GM21825 (cell line): Measurements from ENCODE around the gene CPT1A.

ENCODE experiments used
- ATAC-seq: cut with Tn5 transposase; IDR thresholded peaks from one replicate; pipeline ENCODE4 v1.9.1; 2021; ENCODE audit warnings: mild to moderate bottlenecking, moderate library complexity; ENCODE audit not compliant: unreplicated experiment

The CPT1A gene

DNA sequence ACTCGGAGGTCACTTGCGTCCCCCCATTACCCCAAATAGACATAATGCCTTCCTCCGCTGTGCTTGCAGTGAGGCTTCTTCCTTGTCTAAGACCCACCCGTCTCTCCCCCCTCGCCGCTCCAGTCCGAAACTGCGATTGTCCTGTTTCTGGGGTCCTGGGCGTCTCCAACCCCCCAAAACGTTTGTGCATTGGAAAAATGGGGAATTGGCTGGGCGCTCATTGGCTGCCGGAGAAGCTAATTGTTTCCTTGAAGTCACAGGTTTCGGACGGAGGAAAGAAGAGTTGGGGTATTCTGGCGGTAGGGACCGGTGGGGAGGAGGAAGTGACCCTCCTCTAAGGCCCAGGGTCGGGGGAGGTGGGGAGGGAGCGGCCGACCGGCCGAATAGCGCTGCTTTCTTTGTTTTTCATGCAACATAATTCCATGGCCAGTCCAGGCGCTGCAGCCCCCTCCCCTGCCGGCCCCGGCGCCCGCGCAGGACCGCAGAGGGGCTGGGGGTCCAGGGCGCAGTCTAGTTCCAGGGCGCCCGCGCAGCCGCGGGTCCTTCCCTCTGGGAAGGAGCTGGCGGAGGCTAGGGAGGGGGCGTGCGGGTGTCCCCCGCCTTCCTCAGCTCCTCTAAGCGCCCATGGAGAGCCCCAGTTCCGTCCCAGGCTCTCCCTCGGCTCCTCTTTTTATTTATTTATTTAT, 12.7 kb upstream of the CPT1A start:
- no peak for ATAC-seq

DNA sequence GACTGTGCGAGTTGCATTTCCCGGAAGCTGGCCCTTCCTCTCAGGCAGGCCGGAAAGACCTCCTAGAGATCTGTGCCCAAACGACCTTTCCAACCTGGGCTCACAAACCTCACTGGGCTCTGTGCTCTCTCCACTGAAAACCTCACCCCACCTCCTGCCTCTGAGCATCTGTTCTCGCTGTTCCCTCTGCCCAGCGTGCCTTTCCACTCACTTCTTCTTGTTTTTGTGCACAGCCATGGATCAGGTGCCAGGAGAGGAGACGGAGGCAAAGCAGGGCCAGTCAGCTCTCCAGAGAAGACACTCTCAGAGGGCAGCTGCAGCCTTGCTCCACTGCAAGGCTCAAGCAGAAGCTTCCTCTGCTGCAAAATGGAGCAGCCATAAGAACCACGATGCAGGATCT, 10.9 kb upstream of the CPT1A start:
- ATAC-seq: no peak

DNA sequence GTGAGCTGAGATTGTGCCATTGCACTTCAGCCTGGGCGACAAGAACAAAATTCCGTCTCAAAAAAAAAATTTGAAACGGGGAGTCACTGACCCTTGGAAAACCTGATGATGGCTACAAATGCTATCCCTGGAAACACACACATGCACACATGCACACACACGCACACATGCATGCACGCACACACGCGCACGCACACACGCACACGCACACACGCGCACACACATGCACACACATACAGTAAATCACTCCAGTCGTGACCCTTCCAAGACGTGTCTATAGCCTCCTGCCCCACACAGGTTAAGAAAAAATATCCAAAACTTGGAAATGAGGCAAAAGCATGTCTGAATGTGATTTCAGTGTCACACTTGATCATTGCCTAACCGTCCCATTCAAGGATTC, 6.7 kb upstream of the CPT1A start:
- ATAC-seq: no peak

DNA sequence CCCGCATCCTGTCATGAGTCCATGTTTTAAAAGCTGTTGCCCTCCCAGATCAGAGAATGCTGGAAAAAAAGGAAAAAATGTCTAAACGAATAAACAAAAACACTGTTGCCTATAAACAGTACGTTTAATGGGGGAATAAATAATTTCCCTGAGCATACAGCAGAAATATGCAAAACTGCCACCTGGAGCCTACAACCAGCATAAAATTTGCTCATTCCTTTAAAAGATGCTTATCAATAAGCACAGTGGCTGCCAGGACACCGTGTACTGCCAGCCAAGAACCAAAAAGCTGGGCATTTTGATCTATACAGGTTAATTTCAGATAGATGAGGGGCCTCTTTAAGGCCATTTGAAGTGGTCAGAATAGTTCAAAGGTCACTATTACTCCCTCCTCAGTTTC, 5.7 kb upstream of the CPT1A start:
- ATAC-seq: no peak

DNA sequence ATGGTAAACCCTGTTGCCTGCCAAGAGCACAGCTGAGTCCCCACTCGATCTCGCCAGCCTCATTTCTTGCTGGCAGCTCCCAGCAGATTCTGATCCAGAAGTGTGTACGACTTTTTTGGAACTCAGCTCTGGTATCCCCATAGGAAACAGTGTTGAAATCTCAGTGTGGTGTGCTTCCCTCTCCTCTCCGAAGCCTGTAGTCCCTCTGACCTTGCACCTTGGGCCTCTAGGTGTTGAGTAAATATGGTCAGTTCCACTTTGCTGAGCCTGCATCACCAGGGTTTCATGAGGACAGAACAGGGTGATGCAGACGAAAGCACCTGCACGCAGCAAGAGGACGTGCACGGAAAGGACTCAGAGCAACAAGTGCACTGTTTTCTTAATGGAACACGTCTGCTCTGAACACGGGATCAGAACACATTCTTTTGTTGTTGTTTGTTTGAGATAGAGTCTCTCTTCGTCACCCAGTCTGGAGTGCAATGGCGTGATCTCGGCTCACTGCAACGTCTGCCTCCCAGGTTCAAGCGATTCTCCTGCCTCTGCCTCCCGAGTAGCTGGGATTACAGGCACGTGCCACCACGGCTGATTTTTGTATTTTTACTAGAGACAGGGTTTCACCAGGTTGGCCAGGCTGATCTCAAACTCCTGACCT, 3.8 kb upstream of the CPT1A start:
- no peak for ATAC-seq

DNA sequence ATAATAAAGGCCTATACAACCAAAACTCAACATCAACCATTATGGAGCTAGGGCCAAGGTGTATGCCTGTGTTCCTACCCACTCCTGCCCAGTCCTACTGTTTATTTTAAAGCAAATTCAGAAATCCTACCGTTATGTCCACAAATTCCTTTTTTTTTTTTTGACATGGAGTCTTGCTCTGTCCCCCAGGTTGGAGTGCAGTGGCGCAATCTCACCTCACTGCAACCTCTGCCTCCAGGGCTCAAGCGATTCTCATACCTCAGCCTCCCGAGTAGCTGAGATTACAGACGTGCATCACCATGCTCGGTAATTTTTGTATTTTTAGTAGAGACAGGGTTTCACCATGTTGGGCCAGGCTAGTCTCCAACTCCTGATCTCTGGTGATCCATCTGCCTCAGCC, 3.1 kb upstream of the CPT1A start:
- ATAC-seq: no peak

DNA sequence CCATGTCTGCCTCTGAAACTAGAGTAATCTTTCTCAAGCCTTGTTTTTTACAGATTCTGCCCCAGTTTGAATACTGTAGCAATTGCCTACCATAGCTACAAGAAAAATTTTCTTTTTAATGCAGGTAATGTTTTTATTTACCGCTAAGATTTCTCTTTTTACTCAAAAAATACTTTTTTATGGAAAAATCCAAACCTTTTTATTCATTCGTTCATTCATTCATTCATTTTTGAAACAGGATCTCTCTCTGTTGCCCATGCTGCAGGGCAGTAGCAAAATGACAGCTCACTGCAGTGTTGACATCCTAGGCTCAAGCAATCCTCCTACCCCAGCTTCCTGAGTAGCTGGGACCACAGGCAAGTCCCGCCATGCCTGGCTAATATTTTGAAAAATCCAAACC, 2.7 kb upstream of the CPT1A start:
- no peak for ATAC-seq

DNA sequence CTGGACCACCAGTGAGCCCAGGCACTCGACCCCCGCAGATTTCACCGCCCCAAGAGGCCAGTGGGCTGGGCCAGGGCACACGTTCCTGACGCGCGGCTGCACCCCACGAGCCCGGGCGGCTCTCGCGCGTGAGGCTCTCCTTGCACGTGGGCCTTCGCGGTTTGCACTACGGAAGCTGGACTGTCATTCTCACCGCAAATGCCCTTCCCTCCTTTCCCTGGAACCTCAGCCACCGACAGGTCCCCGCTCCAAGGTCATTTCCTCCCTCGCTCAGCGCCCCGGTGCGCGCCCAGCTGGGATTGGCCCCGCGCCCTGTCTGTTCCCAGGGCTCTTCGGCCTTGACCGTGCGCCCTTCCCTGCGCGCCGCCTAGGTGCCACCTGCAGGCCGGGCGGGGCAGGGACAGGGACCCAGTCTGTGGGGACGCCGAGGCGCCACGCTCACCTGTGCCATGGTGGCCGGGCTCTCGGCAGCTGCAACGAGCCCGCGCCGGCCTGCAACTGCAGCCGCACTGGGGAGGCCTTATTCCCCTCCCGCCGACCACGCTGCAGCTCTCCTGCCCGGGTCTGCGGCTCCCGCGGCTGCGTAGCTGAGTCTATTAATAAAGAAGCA, 2.1 kb upstream of the CPT1A start:
- peak; percentile 44 for ATAC-seq

DNA sequence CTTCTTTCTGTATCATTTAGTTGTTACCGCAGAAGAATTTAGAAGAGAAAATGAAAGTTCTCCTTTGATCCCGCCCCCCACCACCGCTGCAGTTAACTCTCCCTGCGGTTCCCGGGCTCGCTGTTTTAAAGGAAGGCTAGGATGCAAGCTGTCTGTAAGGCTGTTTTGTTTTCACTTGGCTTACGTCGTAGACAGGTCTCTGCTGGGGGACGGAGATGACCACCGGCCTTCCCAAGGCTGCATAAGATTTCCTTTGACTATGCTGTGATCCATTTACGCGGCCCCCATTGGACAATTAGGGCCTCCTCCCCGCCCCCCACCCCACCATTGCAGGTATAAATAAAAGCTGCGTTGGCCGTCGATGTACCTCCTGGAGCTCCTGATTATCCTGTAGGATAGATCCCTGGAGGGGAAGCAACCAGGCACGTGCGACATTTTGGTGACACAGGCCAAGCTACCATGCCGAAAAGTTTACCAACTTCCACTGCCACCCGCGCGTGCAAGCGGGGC, 1.4 kb upstream of the CPT1A start:
- ATAC-seq: no peak

DNA sequence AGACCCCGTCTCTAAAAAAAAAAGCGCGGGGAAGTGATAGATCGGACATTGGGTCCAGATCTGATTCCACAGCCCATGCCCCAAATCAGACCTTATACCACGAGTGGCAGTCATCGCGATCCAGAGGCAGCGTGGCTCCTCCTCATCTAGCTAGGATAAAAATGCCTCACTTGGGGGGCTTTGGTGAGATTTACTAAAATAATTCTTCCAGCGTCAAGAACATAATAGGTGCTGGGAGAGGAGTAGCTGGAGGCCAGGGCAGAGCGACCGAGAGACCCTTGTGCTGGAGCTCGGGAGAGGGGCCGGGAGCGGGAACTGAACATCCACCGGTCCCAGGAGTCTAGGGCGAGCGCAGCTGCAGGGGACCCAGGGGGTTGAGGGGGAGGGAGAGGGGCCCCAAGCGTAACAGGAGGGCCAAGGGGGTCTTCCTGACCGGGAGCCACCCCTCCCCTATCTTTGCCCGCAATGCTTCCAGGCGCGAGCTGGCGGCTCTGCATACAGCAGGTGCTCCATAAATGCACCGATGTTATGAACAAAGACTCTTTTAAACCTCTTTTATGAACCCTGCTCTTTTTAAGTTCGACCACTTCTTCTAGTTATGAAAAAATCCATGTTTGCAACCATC, 823 bp upstream of the CPT1A start:
- no peak for ATAC-seq

DNA sequence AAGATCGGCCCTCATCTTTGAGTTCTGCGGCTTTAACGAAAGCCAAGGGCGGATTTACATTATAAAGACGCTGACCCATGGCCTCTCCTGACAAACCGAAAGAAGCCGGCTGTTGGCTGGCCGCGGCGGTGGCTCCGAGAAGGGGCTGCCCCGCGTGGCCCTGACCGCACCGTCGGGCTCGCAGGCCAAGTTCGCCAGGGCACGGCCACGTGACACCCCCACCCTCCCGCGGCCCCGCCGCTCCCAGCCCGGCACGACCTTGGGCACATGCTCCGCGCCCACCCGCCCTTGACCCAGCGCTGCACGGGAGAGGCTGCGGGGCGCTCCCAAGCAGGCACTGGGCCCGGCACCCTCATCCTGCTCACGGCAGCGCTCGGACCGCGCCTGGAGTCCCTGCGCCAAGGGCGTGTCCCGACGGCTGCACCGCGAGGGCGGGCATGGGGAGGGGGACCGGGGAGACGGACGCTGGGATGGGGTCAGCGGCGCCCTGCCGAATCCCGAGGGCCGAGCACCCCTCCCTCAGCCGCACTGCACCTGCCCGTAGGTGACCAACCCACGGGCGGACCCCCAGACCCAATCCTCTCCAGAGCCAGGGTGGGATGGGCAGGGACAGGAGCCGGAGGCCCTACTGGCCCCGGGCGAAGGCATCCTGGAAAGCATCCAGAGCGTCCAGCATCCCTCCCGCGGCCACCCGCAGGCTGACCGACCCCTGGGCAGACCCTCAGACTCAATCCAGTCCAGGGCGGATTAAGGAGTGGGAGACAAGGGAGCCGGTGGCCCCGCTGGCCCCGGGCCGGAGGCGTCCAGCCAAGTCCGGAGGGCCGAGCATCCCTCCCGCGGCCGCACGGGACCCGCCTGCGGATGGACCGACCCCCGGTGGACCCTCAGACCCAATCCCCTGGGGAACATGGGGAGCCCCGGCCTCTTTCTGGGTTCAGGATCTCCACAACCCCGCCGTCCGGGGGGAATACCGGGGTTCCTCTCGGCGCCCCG, 759 bp downstream of the CPT1A start:
- ATAC-seq: peak; percentile 28

DNA sequence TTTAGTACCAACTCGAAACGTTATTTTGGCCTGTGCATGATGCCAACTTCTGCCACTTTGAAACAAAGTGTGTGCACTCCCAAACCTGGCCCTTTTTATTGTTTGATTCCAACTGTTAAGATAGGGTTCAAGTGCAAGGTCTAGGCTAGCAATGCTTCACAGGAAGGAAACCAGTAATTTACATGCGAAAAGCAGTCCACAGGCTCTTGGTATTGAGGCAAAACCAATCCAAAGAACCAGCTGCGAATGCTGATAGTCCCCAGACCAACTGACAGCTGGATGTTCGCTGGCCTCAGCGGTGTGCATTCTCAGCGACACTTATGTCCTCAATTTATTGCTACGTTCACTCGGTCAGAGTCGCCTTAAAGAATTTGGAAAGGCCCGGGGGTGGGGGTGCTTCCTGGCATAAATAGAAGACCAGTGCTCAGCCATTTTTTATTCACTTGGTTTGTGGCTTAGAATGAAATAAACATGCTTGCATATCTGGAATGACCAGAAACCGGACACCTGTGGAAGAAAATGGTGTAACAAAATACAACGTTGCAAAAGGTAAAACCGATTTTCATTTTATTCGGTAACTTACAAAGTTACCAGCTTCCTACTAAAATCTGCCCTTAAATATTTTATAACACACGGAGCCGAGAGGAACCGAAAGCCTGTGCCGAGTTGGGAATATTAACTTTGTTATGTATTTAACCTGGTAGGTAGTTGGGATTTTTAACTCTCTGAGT, 1.6 kb downstream of the CPT1A start:
- ATAC-seq: no peak

DNA sequence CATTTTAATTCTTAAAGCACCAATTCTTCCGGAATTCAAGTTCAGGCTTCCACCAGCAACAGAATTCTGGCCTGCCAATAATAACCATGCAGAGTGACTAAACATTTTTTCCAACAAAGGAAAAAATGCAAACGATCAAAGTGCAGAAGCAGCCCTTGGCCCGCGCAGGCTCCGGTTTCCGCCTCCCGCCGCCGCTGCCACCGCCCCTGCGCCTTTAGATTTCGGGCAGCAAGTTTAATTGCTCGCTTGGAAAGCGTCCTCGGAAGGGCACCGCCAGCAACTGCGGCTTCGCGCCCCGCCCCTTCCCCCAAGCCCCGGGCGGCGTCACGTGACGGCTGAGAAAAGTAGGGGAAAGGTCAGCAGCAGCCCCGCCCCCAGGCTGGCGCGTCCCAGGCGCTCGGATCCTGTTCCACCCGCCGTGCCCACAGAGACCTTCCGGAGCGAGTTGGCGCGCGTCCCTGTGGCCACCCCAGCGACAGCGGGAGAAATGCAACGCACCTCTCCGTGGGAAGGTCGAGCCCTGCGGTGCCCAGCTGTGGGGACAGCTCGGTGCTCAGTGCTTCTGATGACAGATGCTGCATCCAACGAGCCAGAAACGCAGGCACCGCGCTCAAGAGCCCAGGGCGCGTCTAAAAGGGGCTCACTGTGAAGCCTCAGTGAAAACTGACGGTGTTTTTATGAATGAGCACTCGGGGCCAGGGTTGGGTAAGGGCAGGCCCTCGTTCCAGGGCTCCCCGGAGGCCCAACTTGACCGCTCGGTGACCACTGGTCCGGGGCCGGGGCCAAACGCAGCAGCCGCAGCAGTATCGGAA, 2.5 kb downstream of the CPT1A start:
- ATAC-seq: peak; percentile 33

DNA sequence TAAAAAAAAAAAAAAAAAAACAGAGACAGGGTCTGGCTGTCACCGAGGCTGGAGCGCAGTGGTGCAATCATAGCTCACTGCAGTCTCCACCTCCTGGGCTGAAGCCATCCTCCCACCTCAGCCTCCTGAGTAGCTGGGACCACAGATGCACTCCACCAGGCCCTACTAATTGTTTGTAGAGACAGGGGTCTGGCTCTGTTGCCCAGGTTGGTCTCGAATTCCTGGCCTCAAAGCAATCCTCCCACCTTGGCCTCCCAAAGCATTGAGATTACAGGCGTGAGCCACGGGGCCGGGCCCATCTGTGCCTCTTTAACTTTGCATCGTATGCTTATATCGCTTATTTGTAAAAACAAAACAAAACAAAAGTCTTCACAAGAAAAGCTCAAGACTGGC, 3.1 kb downstream of the CPT1A start:
- no peak for ATAC-seq

DNA sequence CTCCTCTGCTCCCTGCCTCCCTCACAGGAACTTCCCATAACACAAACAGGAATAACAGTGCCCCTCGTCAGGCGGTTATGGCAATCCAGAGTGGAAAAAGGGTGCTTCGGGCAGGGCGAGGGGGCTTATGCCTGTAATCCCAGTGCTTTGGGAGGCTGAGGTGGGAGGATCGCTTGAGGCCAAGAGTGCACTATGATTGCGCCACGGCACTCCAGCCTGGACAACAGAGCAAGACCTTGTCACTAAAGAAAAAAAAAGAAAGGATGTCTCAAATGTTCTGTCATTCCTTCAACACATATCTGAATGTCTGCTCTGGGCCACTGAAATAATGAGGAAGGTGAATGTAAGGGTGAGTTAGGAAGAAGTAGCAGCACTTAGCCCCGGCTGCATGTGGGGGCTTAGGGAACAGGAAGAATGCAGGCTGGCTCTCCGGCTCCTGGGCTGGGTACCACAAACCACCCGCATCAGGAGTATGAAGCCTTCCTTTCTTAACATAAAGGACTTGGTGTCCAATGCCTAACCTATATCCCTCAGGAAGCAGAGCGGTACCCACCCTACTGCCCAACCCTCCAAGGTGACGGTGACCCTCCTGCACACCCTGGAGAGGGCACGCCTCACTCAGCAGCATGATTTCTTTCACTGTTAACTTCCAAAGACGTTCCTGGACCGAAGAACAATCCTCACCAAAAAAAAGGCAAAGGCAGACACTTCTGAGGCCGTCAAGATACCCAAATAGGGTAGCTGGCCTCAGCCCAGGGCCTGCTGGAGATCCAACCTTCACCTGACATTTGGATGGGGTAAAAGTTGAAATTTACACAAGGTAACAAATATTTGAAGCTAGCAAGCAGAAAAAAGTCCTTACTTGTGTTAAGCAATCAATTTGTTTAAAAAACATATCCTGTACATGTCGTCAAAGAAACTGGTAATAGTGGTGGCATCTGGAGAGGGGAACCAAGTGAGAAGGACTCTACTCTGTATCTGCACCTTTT, 3.8 kb downstream of the CPT1A start:
- no peak for ATAC-seq

DNA sequence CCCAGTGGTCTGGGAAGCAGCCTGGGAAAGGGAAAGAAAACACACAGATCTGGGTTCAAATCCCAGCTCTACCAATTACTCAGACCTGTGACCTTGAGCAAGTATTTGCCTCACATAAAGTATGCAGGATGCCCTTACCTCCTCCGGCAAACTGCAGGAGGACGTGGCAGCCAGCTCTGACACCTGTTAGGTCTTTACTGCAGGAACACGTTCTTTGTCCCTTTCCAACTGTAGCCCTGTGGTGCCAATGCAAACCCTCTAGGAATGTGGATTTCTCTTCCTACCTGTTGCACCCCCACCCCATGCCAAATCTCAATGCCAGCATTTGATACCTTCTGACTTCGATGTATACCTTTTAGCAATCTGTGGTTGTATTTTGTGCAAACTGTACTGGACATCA, 6.0 kb downstream of the CPT1A start:
- no peak for ATAC-seq

DNA sequence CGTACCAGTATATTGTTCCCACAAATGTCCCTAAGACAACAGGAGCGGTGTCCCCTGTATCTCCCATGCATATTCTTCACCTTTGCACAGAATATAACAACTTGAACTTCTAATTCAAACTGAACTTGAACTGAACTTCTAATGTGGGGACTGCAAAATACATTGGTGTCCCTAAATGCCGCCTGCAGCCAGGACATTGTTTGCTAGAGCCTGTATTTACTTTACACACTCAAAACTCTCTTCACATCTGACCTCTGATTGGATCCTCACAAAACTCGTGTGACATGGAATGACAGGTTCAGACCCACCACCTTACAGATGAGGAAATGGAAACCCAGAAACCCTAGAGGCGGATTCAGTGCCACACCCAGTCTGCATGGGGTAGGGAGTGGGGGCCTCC, 6.4 kb downstream of the CPT1A start:
- ATAC-seq: no peak
